H1 (cell line): Measurements from ENCODE around the gene GBA2. TPM values are rescaled to one million over a fixed set of nuclear protein-coding genes. Genes with fewer than 3 reads are reported as not detected.

ENCODE experiments used
- BCL11A ChIP-seq, 2 experiments: IDR thresholded peaks; one replicate each; pipeline ENCODE4 v1.6.1; 2011; ENCODE audit warnings: low read depth in 2 of 2, low read length in 2 of 2, mild to moderate bottlenecking in 2 of 2
- CHD7 ChIP-seq: fragments of 300-600 bp; sonication (generic); IDR thresholded peaks from 2 replicates; pipeline ENCODE4 v1.7.1; 2012; ENCODE audit warnings: low read length, moderate library complexity, mild to moderate bottlenecking, inconsistent platforms; ENCODE audit not compliant: insufficient replicate concordance
- TBP ChIP-seq: IDR thresholded peaks from 2 replicates; pipeline ENCODE4 v1.6.1; 2011; ENCODE audit warnings: low read depth, low read length, improper control_type of control experiment
- polyA plus RNA-seq, 7 experiments: library from polyadenylated mRNA; depleted of rRNA in 3 of 7; stranded (reverse) in 5 of 7; unstranded in 2 of 7; fragments of >200 nt in 5 of 7; fragments of 200-250 nt in 2 of 7; gene quantifications; 1 replicate in 5 of 7; 2 replicates in 1 of 7; 4 replicates in 1 of 7; pipeline versions ENCODE4 v1.2.1 to v1.2.3, GENCODE V29; 2011 to 2013; ENCODE audit warnings: missing spikeins in 2 of 7, mixed read lengths in 2 of 7
- total RNA-seq: library from RNA; stranded (reverse); fragmentation: NEBNext Ultra II Directional; extraction: Animal tissue kit (Norgen Biotek cat#: 25700); gene quantifications from 2 replicates; pipeline ENCODE4 v1.2.1, GENCODE V29; 2021

The GBA2 gene
- total and polyA plus RNA-seq, 2 of the 8 experiments (the other 6 are each of a cell fraction or from before 2014, with no cell fraction given) = 64.2 to 71.9 TPM

GRCh38 chr9:35729700-35730485 is 19.1 kb downstream of the GBA2 start (continued):
- TF ChIP-seq TBP = 0 out of 2 replicates have a peak, but pooled peaks have one; percentile 13
- no peak for TF ChIP-seq CHD7
- no peak for TF ChIP-seq BCL11A (IDR thresholded peaks at IDR 0.05; ENCODE audit: low read depth in 2 of 2, low read length in 2 of 2)
- TF ChIP-seq, all 59 proteins: peak for 4
